UCSD-AML1 (cell line): ENCODE data around the gene KDM8.

Experiments used
- DNase-seq: peaks from one replicate; lab custom pipeline; 2025; ENCODE audit not compliant: unreplicated experiment; lab: John Stamatoyannopoulos, UW

Gene KDM8

GRCh38 chr16:27214084-27214961 is 11.0 kb downstream of the KDM8 start:
- DNase-seq, result no peak

- DNase-seq, result no peak
These were observed 12.3 kb downstream of the KDM8 start for GRCh38 chr16:27215660-27216059.

- DNase-seq, result no peak
These were observed 13.1 kb downstream of the KDM8 start for GRCh38 chr16:27216297-27216885.

- DNase-seq, result no peak
These were observed 13.9 kb downstream of the KDM8 start for GRCh38 chr16:27217256-27217655.

GRCh38 chr16:27218756-27219155 is 15.4 kb downstream of the KDM8 start:
- DNase-seq, result no peak

- DNase-seq, result no peak
These were observed 15.8 kb downstream of the KDM8 start for GRCh38 chr16:27219161-27219560.

- DNase-seq, result no peak
These were observed 16.8 kb downstream of the KDM8 start for GRCh38 chr16:27220120-27220519.

GRCh38 chr16:27220527-27220926 is 17.2 kb downstream of the KDM8 start:
- no peak for DNase-seq

GRCh38 chr16:27220991-27221390 is 17.7 kb downstream of the KDM8 start:
- DNase-seq, result no peak

GRCh38 chr16:27221576-27222248 is 18.4 kb downstream of the KDM8 start:
- DNase-seq, result no peak

- no peak for DNase-seq
These were observed 19.2 kb downstream of the KDM8 start for GRCh38 chr16:27222249-27223225.

GRCh38 chr16:27223226-27223610 is 19.9 kb downstream of the KDM8 start:
- no peak for DNase-seq

- no peak for DNase-seq
These were observed 20.4 kb downstream of the KDM8 start for GRCh38 chr16:27223701-27224100.

GRCh38 chr16:27224271-27224737 is 21.0 kb downstream of the KDM8 start:
- no peak for DNase-seq

- DNase-seq, result no peak
These were observed 21.5 kb downstream of the KDM8 start for GRCh38 chr16:27224741-27225300.

GRCh38 chr16:27225536-27226360 is 22.4 kb downstream of the KDM8 start:
- no peak for DNase-seq

GRCh38 chr16:27226476-27226875 is 23.1 kb downstream of the KDM8 start:
- DNase-seq, result no peak

- no peak for DNase-seq
These were observed 23.8 kb downstream of the KDM8 start for GRCh38 chr16:27226976-27227705.

- DNase-seq, result no peak
These were observed 24.7 kb downstream of the KDM8 start for GRCh38 chr16:27228045-27228444.
